K562 (cell line): ENCODE results near the gene ZNF687. TPM values are rescaled to one million over a fixed set of nuclear protein-coding genes. Genes with fewer than 3 reads are reported as not detected.

Experiments used
- EWSR1 ChIP-seq: fragments of 450-650 bp; IDR thresholded peaks from 2 replicates; pipeline ENCODE4 v1.6.1; 2018; ENCODE audit warnings: borderline replicate concordance, mild to moderate bottlenecking, low read depth, moderate library complexity; ENCODE audit not compliant: partially characterized antibody
- FOXJ2 ChIP-seq: fragments of 200-800 bp; sonication (Bioruptor generic); IDR thresholded peaks from 2 replicates; pipeline ENCODE4 v1.6.1; 2016; ENCODE audit warnings: missing genetic modification characterization, missing compliant biosample characterization
- GABPA ChIP-seq: fragments of 200-800 bp; sonication (Bioruptor generic); conservative IDR thresholded peaks from 2 replicates; pipeline ENCODE4 v1.6.1; 2016; ENCODE audit warnings: low read depth, missing genetic modification characterization, missing compliant biosample characterization
- KDM4B ChIP-seq, 2 experiments: fragments of 450-650 bp in 1 of 2; sonication (generic) in 1 of 2; IDR thresholded peaks; 2 replicates each; pipeline ENCODE4 v1.6.1; 2016 to 2017; ENCODE audit warnings: borderline replicate concordance in 2 of 2, antibody characterized with exemption in 1 of 2, low read depth in 1 of 2, mild to moderate bottlenecking in 1 of 2
- TAF7 ChIP-seq: fragments of 450-650 bp; IDR thresholded peaks from 2 replicates; pipeline ENCODE4 v1.6.1; 2016; ENCODE audit warnings: missing genetic modification characterization, missing compliant biosample characterization
- USF2 ChIP-seq: sonication (generic); formaldehyde crosslinking; IDR thresholded peaks from 2 replicates; pipeline ENCODE4 v1.5.0; 2020; ENCODE audit warnings: missing genetic modification reagents
- ZNF263 ChIP-seq: sonication (generic); formaldehyde crosslinking; IDR thresholded peaks from 2 replicates; pipeline ENCODE4 v1.8.0; 2022; ENCODE audit warnings: mild to moderate bottlenecking, missing genetic modification reagents, borderline replicate concordance
- ZNF316 ChIP-seq: fragments of 450-650 bp; IDR thresholded peaks from 2 replicates; pipeline ENCODE4 v1.6.1; 2016
- ZNF696 ChIP-seq: fragments of 250-450 bp; sonication (Bioruptor Pico); conservative IDR thresholded peaks from 2 replicates; pipeline ENCODE4 v1.4.0; 2020; ENCODE audit warnings: mild to moderate bottlenecking, moderate library complexity
- polyA plus RNA-seq, 8 experiments: library from polyadenylated mRNA; depleted of rRNA in 4 of 8; stranded (reverse) in 5 of 8; unstranded in 3 of 8; fragments of >200 nt; fragmentation: Nextera tagmentation in 2 of 8; fragmentation: Illumina TruSeq in 1 of 8; extraction: Ambion mirVana in 2 of 8; extraction: Trizol in 1 of 8; gene quantifications; 2 replicates each; pipeline versions ENCODE4 v1.2.1 to v1.2.3, GENCODE V29; 2011 to 2014; ENCODE audit warnings: inconsistent platforms in 1 of 8, missing spikeins in 1 of 8
- total RNA-seq, 7 experiments: library from RNA; depleted of rRNA in 6 of 7; stranded (reverse); fragments of >200 nt in 6 of 7; fragmentation: Illumina TruSeq in 2 of 7; extraction: Trizol in 2 of 7; gene quantifications; 2 replicates each; pipeline versions ENCODE4 v1.2.1 to v1.2.3, GENCODE V29; 2011 to 2021; ENCODE audit warnings: low replicate concordance in 1 of 7

ZNF687 gene
- total and polyA plus RNA-seq, 9 of the 15 experiments (the other 6 are each of a cell fraction or from before 2014, with no cell fraction given) = 0.13 to 26.4 (median 10.6) TPM

GRCh38 chr1:151311011-151311410 is 28.9 kb downstream of the ZNF687 start (continued):
- no peak for TF ChIP-seq ZNF696 (CRISPR knock-in tag)
- no peak for TF ChIP-seq EWSR1
- TF ChIP-seq ZNF316 = peak; percentile 38; the same call in 1 of the 2 replicates
- 0 out of 2 replicates have a peak, but pooled peaks have one; percentile 28 for TF ChIP-seq ZNF263 (CRISPR knock-in tag)
- no peak for TF ChIP-seq USF2 (CRISPR knock-in tag)
- TF ChIP-seq KDM4B (IDR thresholded peaks at IDR 0.05; ENCODE audit: borderline replicate concordance in 2 of 2, low read depth in 1 of 2) = no peak
- TF ChIP-seq TAF7 (tag) = no peak
- TF ChIP-seq FOXJ2 (tag) = no peak
- no peak for TF ChIP-seq GABPA (tag)
